CD14-positive monocyte (primary cell): ENCODE measurements around the gene TMOD1. TPM values are rescaled to one million over a fixed set of nuclear protein-coding genes. Genes with fewer than 3 reads are reported as not detected.

Experiments used
- DNase-seq, 3 donors: peaks; one replicate each; pipeline ENCODE4 v3.0.0-alpha.2; 2011 to 2022
- H2AFZ ChIP-seq: 2 replicates; pipeline ENCODE4 v1.6.0; 2012; ENCODE audit warnings: mild to moderate bottlenecking, low read depth, low read length, inconsistent platforms; ENCODE audit not compliant: insufficient read depth, poor library complexity, severe bottlenecking
- H3K27ac ChIP-seq, 2 donors: 1 replicate in 1 of 2; 2 replicates in 1 of 2; pipeline ENCODE4 v1.5.1; 2012 to 2013; ENCODE audit warnings: low read length in 2 of 2, control low read depth in 1 of 2, inconsistent platforms in 1 of 2, low read depth in 1 of 2, mild to moderate bottlenecking in 1 of 2
- H3K27me3 ChIP-seq, 2 donors: one replicate each; pipeline versions ENCODE4 v1.6.0 to v1.6.1; 2011 to 2013; ENCODE audit warnings: low read length in 2 of 2; ENCODE audit not compliant: control insufficient read depth in 2 of 2, insufficient read depth in 2 of 2
- H3K36me3 ChIP-seq, 2 donors: replicated peaks in 1 of 2; 1 replicate in 1 of 2; 2 replicates in 1 of 2; pipeline versions ENCODE4 v1.5.1 to v1.6.1; 2012 to 2013; ENCODE audit warnings: low read length in 2 of 2, control low read depth in 1 of 2, inconsistent platforms in 1 of 2, mild to moderate bottlenecking in 1 of 2; ENCODE audit not compliant: insufficient read depth in 2 of 2, control insufficient read depth in 1 of 2
- H3K4me1 ChIP-seq, 2 donors: 1 replicate in 1 of 2; 2 replicates in 1 of 2; pipeline versions ENCODE4 v1.5.1 to v1.6.1; 2012 to 2013; ENCODE audit warnings: low read length in 2 of 2, control low read depth in 1 of 2, inconsistent platforms in 1 of 2, mild to moderate bottlenecking in 1 of 2, moderate library complexity in 1 of 2; ENCODE audit not compliant: insufficient read depth in 2 of 2, control insufficient read depth in 1 of 2
- H3K4me2 ChIP-seq: replicated peaks from 2 replicates; pipeline ENCODE3; 2012; ENCODE audit warnings: low read length, moderate library complexity, mild to moderate bottlenecking; ENCODE audit not compliant: poor library complexity, severe bottlenecking; ENCODE audit errors: extremely low read depth
- H3K4me3 ChIP-seq, 3 experiments: fragments of 200-600 bp in 1 of 3; sonication (generic) in 1 of 3; replicated peaks in 1 of 3; 1 replicate in 2 of 3; 2 replicates in 1 of 3; pipeline ENCODE4 v1.5.1; 2011 to 2013; ENCODE audit warnings: low read length in 3 of 3, mild to moderate bottlenecking in 3 of 3, control low read depth in 2 of 3, low read depth in 2 of 3, inconsistent platforms in 1 of 3, moderate library complexity in 1 of 3
- H3K79me2 ChIP-seq: 2 replicates; pipeline ENCODE4 v1.6.0; 2012; ENCODE audit warnings: mild to moderate bottlenecking, control low read depth, inconsistent platforms, low read length, moderate library complexity; ENCODE audit not compliant: insufficient read depth
- H3K9ac ChIP-seq: 2 replicates; pipeline ENCODE4 v1.6.0; 2017; ENCODE audit warnings: low read length, mild to moderate bottlenecking; ENCODE audit not compliant: insufficient read depth, poor library complexity, severe bottlenecking
- H3K9me3 ChIP-seq, 2 donors: replicated peaks in 1 of 2; 1 replicate in 1 of 2; 2 replicates in 1 of 2; pipeline versions ENCODE4 v1.5.1 to v1.6.1; 2012 to 2013; ENCODE audit warnings: low read length in 2 of 2, control low read depth in 1 of 2; ENCODE audit not compliant: control insufficient read depth in 1 of 2, insufficient read depth in 1 of 2
- H4K20me1 ChIP-seq: 2 replicates; pipeline ENCODE4 v1.6.0; 2012; ENCODE audit warnings: mild to moderate bottlenecking, low read length, control low read depth, moderate library complexity; ENCODE audit not compliant: insufficient read depth
- H3K27ac Mint-ChIP-seq, 7 donors: one replicate each; pipeline ENCODE4 v1.8.0; 2020; ENCODE audit warnings: mild to moderate bottlenecking in 7 of 7, mixed read lengths in 7 of 7, moderate library complexity in 6 of 7, inconsistent platforms in 2 of 7
- H3K27me3 Mint-ChIP-seq, 3 donors: one replicate each; pipeline ENCODE4 v1.8.0; 2021 to 2022; ENCODE audit warnings: low read depth in 3 of 3, mild to moderate bottlenecking in 3 of 3, mixed read lengths in 3 of 3, moderate library complexity in 3 of 3, inconsistent platforms in 1 of 3
- H3K36me3 Mint-ChIP-seq, 2 donors: one replicate each; pipeline ENCODE4 v1.8.0; 2020; ENCODE audit warnings: mixed read lengths in 2 of 2, inconsistent platforms in 1 of 2, mild to moderate bottlenecking in 1 of 2
- H3K4me1 Mint-ChIP-seq: one replicate; pipeline ENCODE4 v1.8.0; 2020; ENCODE audit warnings: mild to moderate bottlenecking, mixed read lengths
- H3K4me3 Mint-ChIP-seq, 2 donors: one replicate each; pipeline ENCODE4 v1.8.0; 2020; ENCODE audit warnings: mild to moderate bottlenecking in 2 of 2, mixed read lengths in 2 of 2, moderate library complexity in 1 of 2
- H3K9me3 Mint-ChIP-seq, 7 donors: one replicate each; pipeline ENCODE4 v1.8.0; 2020 to 2022; ENCODE audit warnings: mixed read lengths in 7 of 7, mild to moderate bottlenecking in 6 of 7, moderate library complexity in 6 of 7, inconsistent platforms in 2 of 7
- WGBS: methylation state at CpG from one replicate; pipeline ENCODE4 v1.1.5; 2013; ENCODE audit warnings: missing lambda C conversion rate; ENCODE audit not compliant: insufficient coverage; 5-methylcytosine and 5-hydroxymethylcytosine counted together
- intact Hi-C, 2 donors: fragments of 100-400 bp; cut with micrococcal nuclease; formaldehyde crosslinking; loops; one replicate each; pipeline versions ENCODE4 v1.15.0 to v1.15.1; 2023
- polyA plus RNA-seq, 3 donors: library from polyadenylated mRNA; depleted of rRNA in 1 of 3; unstranded in 2 of 3; stranded (reverse) in 1 of 3; fragments of 300-500 nt in 2 of 3; fragments of >200 nt in 1 of 3; fragmentation: Illumina TruSeq in 2 of 3; gene quantifications; 1 replicate in 2 of 3; 2 replicates in 1 of 3; pipeline ENCODE4 v1.2.3, GENCODE V29; 2012 to 2021
- TF ChIP-seq, protein P1 (sequence below): fragments of 200-600 bp; IDR thresholded peaks from one replicate; pipeline ENCODE4 v1.8.0; 2022; ENCODE audit warnings: antibody characterized with exemption, mild to moderate bottlenecking

TMOD1 gene
- polyA plus RNA-seq, 3 donors: 0.09 to 0.81 (median 0.59) TPM

DNA sequence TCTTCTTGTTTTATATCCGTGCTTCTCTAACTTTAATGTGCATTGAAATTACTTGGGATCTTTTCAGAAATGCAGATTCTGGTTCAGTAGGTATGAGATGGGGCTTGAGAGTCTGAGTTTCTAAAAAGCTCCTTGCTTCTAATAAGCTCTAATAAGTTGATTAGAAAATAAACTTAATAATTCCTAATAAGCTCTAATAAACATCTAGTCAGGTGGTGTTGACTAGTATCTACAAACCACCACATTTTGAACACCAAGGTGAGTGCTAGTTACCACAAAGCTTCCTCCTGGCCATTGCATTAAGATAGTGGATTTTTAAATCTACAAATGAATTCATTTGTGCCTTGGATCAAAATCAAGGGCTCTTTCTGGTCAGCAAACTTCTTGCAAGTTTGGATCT lies 5.3 kb downstream of the TMOD1 start:
- H3K4me1 Mint-ChIP-seq: peaks cover 16% of the 10 kb centered on the region
- no peak overlapping the region for H3K27ac Mint-ChIP-seq
- Histone ChIP-seq H3K9me3 (peaks cover 0 to 17% of the 10 kb centered on the region in 2 donors), H3K4me2 (no peak overlapping the region), H4K20me1 (no peaks in the 10 kb centered on the region), H3K27ac (no peak overlapping the region), H3K9ac (no peak overlapping the region), H3K27me3 (peaks cover 38 to 40% of the 10 kb centered on the region in 2 donors), H3K4me3 (no peak overlapping the region), H3K4me1 (peaks cover 13 to 15% of the 10 kb centered on the region in 2 donors), H3K36me3 (no peaks in the 10 kb centered on the region), H3K79me2 (no peaks in the 10 kb centered on the region), H2AFZ (no peak overlapping the region)
- peaks cover 27 to 32% (median 29%) of the 10 kb centered on the region in 3 donors for H3K27me3 Mint-ChIP-seq
- intact Hi-C loops: no loop called here
- TF ChIP-seq, protein P1, sequence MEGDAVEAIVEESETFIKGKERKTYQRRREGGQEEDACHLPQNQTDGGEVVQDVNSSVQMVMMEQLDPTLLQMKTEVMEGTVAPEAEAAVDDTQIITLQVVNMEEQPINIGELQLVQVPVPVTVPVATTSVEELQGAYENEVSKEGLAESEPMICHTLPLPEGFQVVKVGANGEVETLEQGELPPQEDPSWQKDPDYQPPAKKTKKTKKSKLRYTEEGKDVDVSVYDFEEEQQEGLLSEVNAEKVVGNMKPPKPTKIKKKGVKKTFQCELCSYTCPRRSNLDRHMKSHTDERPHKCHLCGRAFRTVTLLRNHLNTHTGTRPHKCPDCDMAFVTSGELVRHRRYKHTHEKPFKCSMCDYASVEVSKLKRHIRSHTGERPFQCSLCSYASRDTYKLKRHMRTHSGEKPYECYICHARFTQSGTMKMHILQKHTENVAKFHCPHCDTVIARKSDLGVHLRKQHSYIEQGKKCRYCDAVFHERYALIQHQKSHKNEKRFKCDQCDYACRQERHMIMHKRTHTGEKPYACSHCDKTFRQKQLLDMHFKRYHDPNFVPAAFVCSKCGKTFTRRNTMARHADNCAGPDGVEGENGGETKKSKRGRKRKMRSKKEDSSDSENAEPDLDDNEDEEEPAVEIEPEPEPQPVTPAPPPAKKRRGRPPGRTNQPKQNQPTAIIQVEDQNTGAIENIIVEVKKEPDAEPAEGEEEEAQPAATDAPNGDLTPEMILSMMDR: no peak
- no peak overlapping the region for H3K4me3 Mint-ChIP-seq
- DNase-seq: no peak
- H3K9me3 Mint-ChIP-seq: peaks cover 0 to 16% (median 8%) of the 10 kb centered on the region in 7 donors
- no CpG with 5 or more reads among the region's 1 CpG for WGBS
- peaks cover 4 to 9% of the 10 kb centered on the region in 2 donors for H3K36me3 Mint-ChIP-seq

DNA sequence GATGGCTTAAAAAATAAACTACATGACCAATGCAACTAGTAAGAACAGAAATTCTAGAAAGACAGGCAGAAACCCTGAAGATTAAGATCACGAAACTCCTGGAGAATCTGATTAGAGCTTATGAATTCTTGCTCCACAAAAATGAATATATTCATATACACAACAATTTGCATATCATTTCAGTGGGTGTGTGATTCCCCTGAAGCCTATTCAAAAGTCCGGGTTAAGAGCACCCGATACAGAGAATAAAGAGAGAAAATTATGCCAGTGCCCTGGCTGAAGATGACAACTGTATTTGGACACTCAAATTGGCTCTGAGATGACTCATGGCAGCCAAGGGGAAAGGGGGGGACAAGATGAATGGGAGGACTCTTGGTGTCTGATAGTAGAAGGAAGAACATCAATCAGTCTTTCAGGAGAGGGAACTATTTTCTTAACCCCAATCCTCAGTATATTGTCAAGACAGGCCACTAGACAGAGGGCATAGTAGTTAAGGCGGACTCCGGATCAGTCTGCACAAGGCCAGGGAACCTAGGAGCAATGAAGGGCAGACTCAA lies 6.0 kb downstream of the TMOD1 start:
- 100% methylated on average over 2 of the region's 5 CpGs for WGBS
- intact Hi-C loops: no loop called here
- Mint-ChIP-seq H3K36me3 (peaks cover 4 to 9% of the 10 kb centered on the region in 2 donors), H3K4me1 (peaks cover 12% of the 10 kb centered on the region), H3K27ac (no peak overlapping the region), H3K9me3 (peaks cover 0 to 13% (median 7%) of the 10 kb centered on the region in 7 donors), H3K4me3 (no peak overlapping the region), H3K27me3 (peaks cover 22 to 25% (median 24%) of the 10 kb centered on the region in 3 donors)
- Histone ChIP-seq H2AFZ (no peak overlapping the region), H3K79me2 (no peaks in the 10 kb centered on the region), H3K27ac (no peak overlapping the region), H3K4me2 (no peak overlapping the region), H3K27me3 (peaks cover 32 to 34% of the 10 kb centered on the region in 2 donors), H3K4me1 (peaks cover 8% of the 10 kb centered on the region in 2 donors), H3K9me3 (peaks cover 0 to 13% of the 10 kb centered on the region in 2 donors), H3K36me3 (no peaks in the 10 kb centered on the region), H3K9ac (no peak overlapping the region), H3K4me3 (no peak overlapping the region), H4K20me1 (no peaks in the 10 kb centered on the region)
- TF ChIP-seq, protein P1: no peak
- DNase-seq: no peak
